Stomach (tissue), 4 donors: ENCODE measurements around the gene TNFRSF8.

ENCODE experiments used
- EP300 ChIP-seq: sonication (generic); formaldehyde crosslinking; IDR thresholded peaks from one replicate; pipeline ENCODE4 v1.6.1; 2017; ENCODE audit warnings: antibody characterized with exemption
- POLR2A ChIP-seq, 4 donors: fragments of 450-650 bp; IDR thresholded peaks; one replicate each; pipeline ENCODE4 v1.6.1; 2016; ENCODE audit warnings: antibody characterized with exemption in 4 of 4, control low read depth in 2 of 4, mild to moderate bottlenecking in 1 of 4, moderate library complexity in 1 of 4
- POLR2AphosphoS5 ChIP-seq, 3 donors: sonication (generic); formaldehyde crosslinking; IDR thresholded peaks; one replicate each; pipeline ENCODE4 v1.6.1; 2016; ENCODE audit warnings: antibody characterized with exemption in 3 of 3
- TF ChIP-seq, protein P1 (sequence below), 7 experiments: fragments of 450-650 bp in 4 of 7; fragments of 200-600 bp in 3 of 7; sonication (generic) in 3 of 7; IDR thresholded peaks; one replicate each; pipeline ENCODE4 v1.5.1; 2016 to 2019; ENCODE audit warnings: antibody characterized with exemption in 7 of 7, control low read depth in 2 of 7, mild to moderate bottlenecking in 1 of 7

DNA sequence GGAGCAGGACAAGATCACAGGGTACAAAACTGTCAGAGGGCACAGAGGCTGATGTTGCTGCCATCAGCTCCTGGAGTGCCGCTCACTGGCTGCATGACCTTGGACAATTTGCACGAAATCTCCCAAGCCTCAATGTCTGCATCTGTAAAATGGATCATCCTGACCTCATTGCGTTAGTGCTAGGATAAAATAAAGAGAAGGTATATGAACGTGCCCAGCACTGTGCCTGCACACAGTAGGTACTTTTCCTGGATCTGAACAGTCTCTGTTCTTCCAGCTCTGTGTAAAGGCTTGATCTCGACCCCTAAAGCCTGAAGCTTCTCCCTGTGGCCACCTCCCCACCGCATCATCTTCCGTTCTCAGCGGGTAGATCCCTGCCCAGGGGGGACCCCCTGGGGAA, 116.6 kb downstream of the TNFRSF8 start:
- TF ChIP-seq, protein P1, sequence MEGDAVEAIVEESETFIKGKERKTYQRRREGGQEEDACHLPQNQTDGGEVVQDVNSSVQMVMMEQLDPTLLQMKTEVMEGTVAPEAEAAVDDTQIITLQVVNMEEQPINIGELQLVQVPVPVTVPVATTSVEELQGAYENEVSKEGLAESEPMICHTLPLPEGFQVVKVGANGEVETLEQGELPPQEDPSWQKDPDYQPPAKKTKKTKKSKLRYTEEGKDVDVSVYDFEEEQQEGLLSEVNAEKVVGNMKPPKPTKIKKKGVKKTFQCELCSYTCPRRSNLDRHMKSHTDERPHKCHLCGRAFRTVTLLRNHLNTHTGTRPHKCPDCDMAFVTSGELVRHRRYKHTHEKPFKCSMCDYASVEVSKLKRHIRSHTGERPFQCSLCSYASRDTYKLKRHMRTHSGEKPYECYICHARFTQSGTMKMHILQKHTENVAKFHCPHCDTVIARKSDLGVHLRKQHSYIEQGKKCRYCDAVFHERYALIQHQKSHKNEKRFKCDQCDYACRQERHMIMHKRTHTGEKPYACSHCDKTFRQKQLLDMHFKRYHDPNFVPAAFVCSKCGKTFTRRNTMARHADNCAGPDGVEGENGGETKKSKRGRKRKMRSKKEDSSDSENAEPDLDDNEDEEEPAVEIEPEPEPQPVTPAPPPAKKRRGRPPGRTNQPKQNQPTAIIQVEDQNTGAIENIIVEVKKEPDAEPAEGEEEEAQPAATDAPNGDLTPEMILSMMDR (IDR thresholded peaks at IDR 0.05), result no peak
- no peak for TF ChIP-seq POLR2AphosphoS5 (IDR thresholded peaks at IDR 0.05)
- TF ChIP-seq POLR2A (IDR thresholded peaks at IDR 0.05), result no peak
- TF ChIP-seq EP300, result no peak
